ELF-1 (cell line): ENCODE data around the gene ACTN3.
"Not testable (repeated sequence)": the region's sequence is repeated elsewhere in the genome, so short reads cannot be mapped to it uniquely, and the experiment has no call there.

Experiments used
- DNase-seq: peaks from one replicate; pipeline ENCODE4 v3.0.0-alpha.2; 2016; ENCODE audit warnings: low read depth, low spot score

ACTN3 gene

GRCh38 chr11:66546368-66546965 lies at the start of gene ACTN3:
Gene ACTN3 (plus strand): TSS chr11:66546903. CDS start chr11:66546938, 35 bp downstream.
- DNase-seq, result no peak

DNA sequence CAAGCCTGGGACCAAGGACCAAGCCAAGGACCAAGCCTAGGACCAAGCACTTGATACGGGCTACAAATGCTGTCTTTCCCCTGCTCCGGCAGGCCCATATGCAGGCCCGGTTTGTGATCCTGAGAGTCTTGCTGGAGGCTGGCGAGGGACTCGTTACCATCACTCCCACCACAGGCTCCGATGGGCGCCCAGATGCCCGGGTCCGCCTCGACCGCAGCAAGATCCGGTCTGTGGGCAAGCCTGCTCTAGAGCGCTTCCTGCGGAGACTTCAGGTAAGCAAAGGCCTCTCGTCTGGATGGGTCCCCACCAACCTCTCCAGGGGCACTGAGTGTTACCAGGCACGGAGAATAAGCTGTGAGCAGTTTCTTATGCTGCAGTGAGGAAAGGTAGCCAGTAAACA lies 49.5 kb upstream of the ACTN3 start:
- no peak for DNase-seq

GRCh38 chr11:66498506-66498905 lies 48.2 kb upstream of the ACTN3 start:
- no peak for DNase-seq

DNA sequence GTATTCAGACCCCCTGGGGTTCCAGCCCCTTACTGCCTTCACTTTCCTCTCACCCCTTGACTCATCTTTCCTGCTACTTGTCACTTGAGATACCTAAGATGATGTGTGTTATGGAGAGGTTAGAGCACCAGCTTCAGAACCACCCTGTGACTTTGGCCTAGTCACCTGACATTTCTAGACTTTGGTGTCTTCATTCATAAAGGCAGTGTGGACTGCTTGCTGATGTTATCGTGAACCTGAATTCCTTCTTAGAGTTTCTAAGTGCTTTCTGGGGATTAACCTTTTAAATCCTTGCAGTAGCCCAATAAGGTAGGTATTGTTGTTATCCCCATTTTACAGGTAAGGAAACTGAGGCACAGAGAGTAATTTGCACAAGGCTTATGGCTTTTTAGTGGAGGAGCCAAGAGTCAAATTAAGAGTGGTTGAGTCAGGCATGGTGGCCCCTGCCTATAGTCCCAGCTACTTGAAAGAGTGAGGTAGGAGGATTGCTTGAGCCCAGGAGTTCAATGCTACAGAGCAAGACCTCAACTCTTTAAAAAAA lies 41.4 kb upstream of the ACTN3 start:
- DNase-seq, result no peak

DNA sequence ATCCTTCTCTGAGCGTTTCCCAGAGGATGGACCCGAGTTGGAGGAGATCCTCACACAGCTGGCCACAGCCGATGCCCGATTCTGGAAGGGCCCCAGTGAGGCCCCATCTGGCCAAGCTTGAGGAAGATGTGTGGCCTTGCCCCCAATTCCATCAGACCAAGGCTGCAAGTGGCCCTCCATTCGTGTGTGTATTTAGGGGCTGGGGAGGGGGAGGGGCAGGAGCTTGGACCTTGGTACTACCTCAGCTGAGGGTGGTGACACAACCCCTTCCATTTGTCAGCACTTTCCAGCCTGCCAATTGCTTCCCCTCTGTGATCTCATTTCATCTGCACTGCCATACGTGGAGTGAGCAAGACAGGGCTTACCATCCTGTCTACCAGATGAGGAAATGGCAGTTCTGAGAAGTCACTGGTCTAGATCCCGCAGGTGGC lies 37.6 kb upstream of the ACTN3 start:
- DNase-seq, result no peak

DNA sequence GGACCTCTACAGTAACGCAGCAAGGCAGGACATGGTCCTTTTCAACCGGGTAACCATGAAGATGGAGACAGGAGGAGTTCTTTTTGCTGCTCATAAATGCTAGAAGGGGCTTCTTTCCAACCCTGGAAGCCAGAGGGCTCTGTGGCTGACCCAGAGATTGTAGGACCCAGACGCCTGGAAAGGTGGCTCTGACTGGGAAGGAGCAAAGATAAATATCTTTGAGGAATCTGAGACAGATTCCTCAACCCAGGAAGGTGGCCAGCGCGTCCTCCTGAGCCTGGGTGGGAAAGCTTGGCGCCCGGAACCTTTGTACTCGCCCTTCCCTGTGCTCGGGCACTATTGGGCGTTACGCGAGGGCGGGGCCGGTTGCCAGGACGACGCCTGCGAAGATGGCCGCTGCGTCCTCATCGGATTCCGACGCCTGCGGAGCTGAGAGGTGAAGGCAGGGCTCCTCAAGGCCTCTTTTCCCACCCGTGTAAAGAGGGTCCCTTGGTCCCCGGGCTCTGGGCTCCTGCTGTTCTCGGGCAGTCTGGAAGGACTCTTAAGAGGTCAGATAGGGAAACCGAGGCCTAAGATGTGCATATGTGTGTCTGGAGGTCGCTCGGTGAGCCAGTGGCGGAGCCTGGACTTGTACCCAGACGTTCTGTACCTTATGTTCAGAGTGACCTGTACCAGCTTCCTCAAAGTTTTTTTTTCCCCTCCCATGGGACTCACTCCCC lies 36.3 kb upstream of the ACTN3 start, which contains the start of gene BBS1:
Gene BBS1 (plus strand): TSS at position 365 of the 719 bp plus-strand sequence. CDS start 25 bp downstream, at position 390.
- DNase-seq, result peak; percentile 91

DNA sequence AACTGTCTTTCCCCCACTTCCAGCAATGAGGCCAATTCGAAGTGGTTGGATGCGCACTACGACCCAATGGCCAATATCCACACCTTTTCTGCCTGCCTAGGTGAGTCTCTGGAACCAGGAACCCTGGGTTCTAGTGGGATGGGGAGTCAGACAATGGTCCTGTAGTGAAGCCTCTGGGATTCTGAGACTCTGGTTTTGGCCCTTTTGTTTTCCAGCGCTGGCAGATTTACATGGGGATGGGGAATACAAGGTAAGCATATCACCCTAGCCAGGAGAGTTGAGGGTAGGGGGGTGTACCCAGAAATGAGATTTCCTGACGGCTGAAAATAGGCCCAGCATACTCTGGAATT lies 35.7 kb upstream of the ACTN3 start:
- no peak for DNase-seq

GRCh38 chr11:66523611-66524010 lies 23.1 kb upstream of the ACTN3 start:
- no peak for DNase-seq

- DNase-seq, result no peak
These were observed 22.2 kb upstream of the ACTN3 start for GRCh38 chr11:66524304-66525040.

DNA sequence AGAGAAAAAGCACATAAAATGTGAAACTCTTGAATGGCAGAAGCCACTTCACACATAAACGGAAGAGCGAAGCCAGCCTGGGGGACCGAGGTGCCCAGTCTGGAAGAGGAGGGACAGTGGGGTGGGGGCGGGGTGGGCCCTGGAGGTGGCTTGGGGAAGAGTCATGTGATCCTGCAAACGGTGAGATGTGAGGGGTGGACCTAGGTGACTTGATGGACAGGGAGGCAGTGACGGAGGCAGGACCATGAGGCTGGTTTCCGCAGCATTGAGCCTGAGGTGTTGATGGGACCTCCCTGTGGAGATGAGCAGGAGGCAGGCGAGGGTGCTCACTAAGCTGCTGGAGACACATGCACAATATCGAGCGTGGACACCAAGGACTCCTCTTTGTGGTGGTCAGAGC lies 17.6 kb upstream of the ACTN3 start:
- DNase-seq, result no peak

GRCh38 chr11:66529655-66530054 lies 17.0 kb upstream of the ACTN3 start:
- DNase-seq, result no peak

DNA sequence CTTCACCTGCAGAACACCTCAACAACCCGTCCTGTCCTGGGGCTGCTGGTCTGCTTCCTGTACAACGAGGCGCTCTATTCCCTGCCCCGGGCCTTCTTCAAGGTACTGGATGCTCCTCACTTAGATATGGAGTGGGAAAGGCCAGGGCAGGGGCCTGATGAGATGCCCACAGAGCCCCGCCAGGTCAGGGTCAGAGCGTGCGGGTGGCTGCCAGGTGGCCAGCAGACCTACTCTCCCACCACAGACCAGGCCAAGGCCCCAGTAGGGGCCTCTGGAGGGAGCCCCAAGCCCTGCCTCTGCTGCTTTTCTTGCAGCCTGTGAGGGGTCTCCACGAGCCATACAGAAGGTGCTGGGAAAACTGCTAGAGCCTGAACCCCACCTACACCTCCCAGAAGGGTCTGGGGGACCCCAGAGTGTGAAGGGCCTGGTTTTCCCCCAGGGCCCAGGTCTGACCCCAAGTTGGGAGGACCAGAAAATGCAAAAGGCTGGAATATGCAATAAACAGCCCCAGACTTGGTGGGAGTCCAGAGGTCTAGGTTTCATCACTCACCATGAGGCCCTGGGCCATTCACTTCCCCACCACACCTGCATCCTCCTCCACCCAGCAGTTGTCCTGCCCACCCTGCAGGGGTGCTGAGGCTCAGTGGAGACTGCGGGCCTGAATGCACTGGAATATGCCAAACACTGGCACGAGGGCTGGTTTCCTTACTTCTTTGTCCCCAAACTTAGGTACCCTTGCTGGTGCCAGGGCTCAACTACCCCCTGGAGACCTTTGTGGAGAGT lies 15.6 kb upstream of the ACTN3 start:
- no peak for DNase-seq

DNA sequence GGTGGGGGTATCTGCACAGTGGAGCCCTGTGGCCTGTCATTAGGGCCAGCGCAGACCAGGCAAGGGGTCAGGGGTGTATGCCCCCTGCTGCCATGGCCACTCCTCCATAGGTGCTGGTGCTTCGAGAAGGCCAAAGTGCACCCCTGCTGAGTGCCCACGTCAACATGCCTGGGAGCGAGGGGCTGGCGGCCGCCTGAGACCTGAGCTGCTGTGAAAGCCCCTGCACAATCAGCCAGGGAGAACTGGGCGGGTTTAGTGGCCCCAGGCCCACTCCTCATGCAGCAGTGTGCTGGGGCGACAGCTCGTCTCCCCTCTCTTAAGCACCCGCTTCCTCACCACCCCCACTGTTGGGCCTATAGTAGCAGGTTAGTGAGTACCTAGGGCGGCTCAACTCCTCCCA lies 14.9 kb upstream of the ACTN3 start:
- DNase-seq, result no peak

DNA sequence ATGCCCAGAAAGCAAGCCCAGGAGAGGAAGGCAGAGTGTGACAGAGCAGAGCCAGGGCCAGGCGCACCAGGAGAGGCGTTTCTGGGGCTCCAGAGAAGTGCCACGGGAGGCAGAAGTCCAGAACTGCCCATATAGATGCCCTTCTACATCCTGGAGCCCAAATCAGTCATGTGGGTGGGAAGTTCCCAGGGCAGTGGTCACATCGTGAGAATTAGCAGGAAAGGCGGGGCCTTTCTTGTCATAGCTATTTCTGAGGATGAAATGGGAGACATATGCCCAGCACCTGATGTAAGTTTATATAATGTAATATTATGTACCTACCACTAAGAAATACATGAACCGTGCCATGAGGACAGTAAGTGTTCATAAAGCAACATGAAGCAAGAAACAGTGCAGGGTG lies 13.9 kb upstream of the ACTN3 start:
- no peak for DNase-seq

GRCh38 chr11:66539170-66539869 lies 7.4 kb upstream of the ACTN3 start:
- DNase-seq, result no peak

GRCh38 chr11:66539870-66540213 lies 6.9 kb upstream of the ACTN3 start:
- DNase-seq, result no peak

GRCh38 chr11:66540598-66540997 lies 6.1 kb upstream of the ACTN3 start:
- not testable (repeated sequence) for DNase-seq

- no peak for DNase-seq
These were observed 4.8 kb upstream of the ACTN3 start for GRCh38 chr11:66541892-66542291.

GRCh38 chr11:66542362-66542761 lies 4.3 kb upstream of the ACTN3 start:
- no peak for DNase-seq

GRCh38 chr11:66543263-66544107 lies 3.2 kb upstream of the ACTN3 start:
- DNase-seq, result peak; percentile 81
